ENCODE results near the gene SEPTIN2. TPM values are rescaled to one million over a fixed set of nuclear protein-coding genes. Genes with fewer than 3 reads are reported as not detected.
"Not testable (repeated sequence)": the region's sequence is repeated elsewhere in the genome, so short reads cannot be mapped to it uniquely, and the experiment has no call there.

Gene SEPTIN2
- total RNA-seq, 1 donor from 2014 or later = 203 TPM

DNA sequence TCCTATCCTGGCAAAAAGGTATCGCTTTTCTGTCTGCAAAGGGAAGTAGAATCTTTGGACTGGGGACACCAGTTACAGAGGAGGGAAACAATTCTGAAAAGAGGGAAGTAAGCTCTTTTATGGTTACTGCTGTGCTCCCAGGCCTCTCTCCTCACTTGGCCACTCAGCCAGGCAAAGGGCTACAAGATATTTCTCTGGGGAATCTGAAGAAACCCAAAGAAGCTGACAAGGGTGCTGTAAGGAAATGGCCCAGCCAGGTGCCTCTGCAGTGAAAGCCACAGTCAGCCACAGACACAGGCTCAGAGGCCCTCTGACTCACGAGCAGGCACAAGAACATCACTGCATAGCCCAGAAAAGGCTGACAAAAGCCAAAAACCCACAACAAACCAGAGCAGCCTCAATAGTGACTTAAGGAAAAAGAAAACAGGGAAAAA is 6.0 kb upstream of the SEPTIN2 start:
- DNase-seq (ENCODE audit: low spot score) = peak; percentile 57
- intact Hi-C loops (cut with micrococcal nuclease) = no loop called here
- peak overlapping the region; percentile 83 for H3K27ac Mint-ChIP-seq
- H3K36me3 Mint-ChIP-seq (ENCODE audit: low read depth) = peaks cover 22% of the 10 kb centered on the region
- H3K4me1 Mint-ChIP-seq (ENCODE audit: low read depth) = peaks cover 63% of the 10 kb centered on the region
- peak overlapping the region; percentile 74 for H3K4me3 Mint-ChIP-seq
- no peaks in the 10 kb centered on the region for H3K9me3 Mint-ChIP-seq
- no peaks in the 10 kb centered on the region for H3K27me3 Mint-ChIP-seq (ENCODE audit: insufficient read depth)

DNA sequence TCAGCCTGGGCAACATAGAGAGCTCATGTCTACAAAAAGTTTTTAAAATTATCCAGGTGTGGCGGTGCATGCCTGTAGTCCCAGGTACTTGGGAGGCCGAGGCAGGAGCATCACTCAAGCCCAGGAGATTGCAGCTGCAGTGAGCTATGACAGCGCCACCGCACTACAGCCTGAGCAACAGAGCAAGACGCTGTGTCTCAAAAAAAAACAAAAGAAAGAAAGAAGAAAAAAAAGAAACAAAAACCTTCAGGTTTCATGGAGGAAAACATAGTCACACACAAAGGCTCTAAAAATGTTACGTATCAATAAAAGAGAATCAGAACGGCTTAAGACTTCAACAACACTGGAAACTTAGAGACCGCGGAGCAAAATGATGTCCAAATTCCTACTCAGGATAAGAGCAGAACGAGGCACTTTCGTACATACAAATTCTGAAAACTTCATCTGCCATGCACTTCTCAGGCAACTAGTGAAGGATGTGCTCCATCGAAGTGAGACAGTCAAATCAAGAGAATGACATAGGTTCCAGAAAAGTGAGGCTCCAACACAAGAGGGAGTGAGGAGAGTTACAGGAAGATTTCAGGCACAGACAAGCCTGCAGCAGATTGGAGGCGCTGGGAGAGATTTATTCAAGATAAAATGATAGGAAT is 4.7 kb upstream of the SEPTIN2 start:
- Mint-ChIP-seq H3K4me3 (no peak overlapping the region), H3K36me3 (ENCODE audit: low read depth) (peaks cover 22% of the 10 kb centered on the region), H3K27me3 (ENCODE audit: insufficient read depth) (peaks cover 2% of the 10 kb centered on the region), H3K4me1 (ENCODE audit: low read depth) (peaks cover 55% of the 10 kb centered on the region), H3K9me3 (no peaks in the 10 kb centered on the region), H3K27ac (peak overlapping the region; percentile 70)
- DNase-seq (ENCODE audit: low spot score) = no peak
- intact Hi-C loops (cut with micrococcal nuclease) = no loop called here

DNA sequence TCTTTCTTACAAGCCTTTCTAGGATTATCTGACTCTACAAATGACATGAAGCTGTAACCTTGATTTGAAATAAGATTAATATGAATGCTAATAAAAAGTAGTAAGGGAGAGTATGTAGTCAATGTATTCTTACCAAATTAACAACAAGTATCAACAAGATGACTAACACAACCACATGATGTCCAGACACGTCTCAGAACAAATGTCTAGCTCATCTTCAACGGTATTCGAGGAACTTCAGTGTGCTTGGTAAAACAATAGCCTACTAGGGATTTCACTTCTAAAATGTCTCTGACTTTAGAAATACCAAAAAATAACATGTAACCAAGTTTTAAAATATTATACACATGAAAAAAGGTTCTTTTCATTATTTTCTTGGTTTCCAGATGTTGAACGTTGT is 3.6 kb upstream of the SEPTIN2 start:
- Mint-ChIP-seq H3K4me1 (ENCODE audit: low read depth) (peaks cover 59% of the 10 kb centered on the region), H3K27ac (no peak overlapping the region), H3K4me3 (peak overlapping the region; percentile 13)

DNA sequence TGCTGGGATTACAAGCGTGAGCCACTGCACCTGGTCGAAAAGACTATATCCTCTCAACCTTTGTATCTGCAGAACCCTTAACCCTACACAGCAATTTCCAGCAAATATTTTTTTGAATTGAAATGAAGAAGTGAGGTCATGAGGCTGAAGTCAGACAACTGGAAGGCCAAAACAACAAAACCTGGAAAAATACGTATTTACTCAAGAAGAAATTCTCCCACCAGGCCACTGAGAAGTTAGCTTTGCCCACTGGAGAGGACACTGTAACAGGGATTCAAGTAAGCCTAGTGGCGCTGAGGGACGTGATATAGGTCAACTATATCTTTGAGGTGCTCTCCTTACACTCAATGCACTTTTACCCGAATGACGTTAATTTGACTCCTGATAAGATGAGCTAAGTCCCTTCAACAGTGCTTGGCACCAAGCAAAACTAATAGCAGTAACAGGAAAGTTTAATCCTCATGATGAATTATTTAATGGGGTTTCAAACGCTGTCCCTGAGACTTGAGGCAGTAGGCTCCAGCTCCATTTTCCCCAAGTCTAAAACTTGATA is 2.1 kb upstream of the SEPTIN2 start:
- peak overlapping the region; percentile 100 for H3K4me3 Mint-ChIP-seq
- H3K27me3 Mint-ChIP-seq (ENCODE audit: insufficient read depth) = peaks cover 2% of the 10 kb centered on the region
- H3K4me1 Mint-ChIP-seq (ENCODE audit: low read depth) = peaks cover 73% of the 10 kb centered on the region
- no peak for DNase-seq (ENCODE audit: low spot score)
- peaks cover 38% of the 10 kb centered on the region for H3K36me3 Mint-ChIP-seq (ENCODE audit: low read depth)
- H3K9me3 Mint-ChIP-seq = no peaks in the 10 kb centered on the region
- intact Hi-C loops (cut with micrococcal nuclease) = loop anchor here (2.0 kb wide), 1 partner anchor 211 kb away; the partner anchor contains the start of gene MTERF4
- H3K27ac Mint-ChIP-seq = peak overlapping the region; percentile 37

More for the DNA sequence above, 3.6 kb upstream of the SEPTIN2 start:
- Mint-ChIP-seq H3K27me3 (ENCODE audit: insufficient read depth) (peaks cover 2% of the 10 kb centered on the region), H3K9me3 (no peaks in the 10 kb centered on the region), H3K36me3 (ENCODE audit: low read depth) (peaks cover 27% of the 10 kb centered on the region)
- no peak for DNase-seq (ENCODE audit: low spot score)
- intact Hi-C loops (cut with micrococcal nuclease) = no loop called here

DNA sequence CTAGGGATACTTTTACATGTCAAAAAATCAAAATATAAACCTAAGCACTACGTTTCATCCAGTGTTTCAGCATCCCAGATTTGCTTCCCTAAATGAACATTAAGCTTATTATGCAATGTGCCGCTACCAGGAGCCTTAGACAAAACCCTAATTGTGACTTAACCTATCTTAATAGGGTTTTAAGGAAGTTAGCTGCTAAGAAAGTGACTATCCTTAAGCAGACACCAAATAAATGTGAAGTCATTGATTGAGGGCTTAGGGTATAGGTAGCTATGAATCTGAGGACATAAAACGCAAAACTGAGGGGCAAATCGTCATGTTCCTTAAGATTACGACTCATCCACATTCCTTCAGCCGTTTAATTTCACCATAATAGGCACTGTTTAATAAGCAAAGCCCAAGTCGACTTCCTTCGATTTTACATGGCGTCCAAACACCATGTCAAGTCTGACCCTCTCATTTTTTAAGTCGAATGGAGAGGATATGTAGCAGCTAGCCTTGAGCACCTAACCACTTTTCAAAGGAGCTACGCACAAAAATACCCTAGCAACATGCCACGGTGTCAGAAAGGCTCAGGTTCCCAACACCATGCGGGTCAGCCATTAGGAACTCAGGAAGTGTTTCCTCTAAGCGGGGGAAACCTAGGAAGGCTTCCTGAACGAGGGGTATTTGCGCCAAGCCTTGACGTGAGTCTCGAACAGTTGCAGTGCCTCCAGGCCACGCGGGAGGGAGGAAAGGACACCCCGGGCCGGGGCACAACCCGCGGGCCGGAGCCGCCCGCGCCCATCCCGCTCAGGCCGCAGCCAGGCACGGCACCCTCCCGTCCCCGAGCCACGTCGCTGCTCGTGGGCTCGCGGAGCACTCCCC is 1.3 kb upstream of the SEPTIN2 start:
- H3K36me3 Mint-ChIP-seq (ENCODE audit: low read depth) = peaks cover 38% of the 10 kb centered on the region
- peak overlapping the region; percentile 100 for H3K4me3 Mint-ChIP-seq
- intact Hi-C loops (cut with micrococcal nuclease) = loop anchor here (1.0 to 5.0 kb wide), 15 partner anchors 22 to 753 kb away; partner anchors contain the start of genes ATG4B, D2HGDH, DTYMK and FARP2
- H3K27me3 Mint-ChIP-seq (ENCODE audit: insufficient read depth) = peaks cover 2% of the 10 kb centered on the region
- no peaks in the 10 kb centered on the region for H3K9me3 Mint-ChIP-seq
- no peak for DNase-seq (ENCODE audit: low spot score)
- peak overlapping the region; percentile 82 for H3K27ac Mint-ChIP-seq
- H3K4me1 Mint-ChIP-seq (ENCODE audit: low read depth) = peaks cover 74% of the 10 kb centered on the region

DNA sequence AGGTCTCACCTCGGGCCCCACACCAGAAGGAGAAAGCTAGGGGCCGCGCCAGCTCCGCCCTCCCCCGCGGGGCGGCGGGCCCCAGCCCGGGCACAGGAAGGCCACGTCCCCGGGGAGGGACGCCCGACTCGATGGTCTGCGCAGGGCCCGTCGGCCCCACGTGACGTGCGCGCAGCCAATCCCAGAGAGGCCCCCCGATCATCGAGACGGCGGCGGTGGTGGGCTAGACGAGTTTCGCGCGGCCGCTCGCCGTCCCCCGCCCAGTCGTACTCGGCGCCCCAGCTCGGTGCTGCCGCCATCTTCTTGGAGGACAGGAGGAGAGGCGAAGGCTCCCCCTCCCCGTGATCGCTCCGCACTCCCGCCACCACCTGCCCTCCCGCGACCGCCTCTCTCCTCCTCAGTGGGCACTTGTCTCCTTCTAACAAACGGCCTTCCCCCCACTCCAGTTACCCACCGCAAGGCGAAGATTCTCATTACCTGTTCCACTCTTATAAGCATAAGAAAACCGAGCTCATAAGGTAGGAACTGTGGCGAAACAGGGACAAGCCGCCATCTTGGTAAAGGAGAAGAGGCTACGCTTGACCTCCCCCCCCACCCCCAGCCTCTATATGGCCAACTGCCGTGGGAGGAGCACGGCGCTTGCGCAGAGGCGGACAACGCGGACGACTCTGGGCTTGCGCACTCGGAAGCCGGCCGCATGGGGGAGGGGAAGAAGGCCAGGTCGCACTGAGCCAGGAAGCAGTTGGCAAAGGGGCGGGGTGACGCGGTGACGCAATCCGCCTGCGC is 439 bp upstream of the SEPTIN2 start, which contains the start of gene HDLBP:
HDLBP (minus strand) TSS at position 580 of the 786 bp plus-strand sequence. CDS start 48,803 bp downstream, outside the sequence.
- peak; percentile 100 for DNase-seq (ENCODE audit: low spot score)
- Mint-ChIP-seq H3K36me3 (ENCODE audit: low read depth) (peaks cover 41% of the 10 kb centered on the region), H3K27ac (peak within 1 kb of the TSS; percentile 100)

DNA sequence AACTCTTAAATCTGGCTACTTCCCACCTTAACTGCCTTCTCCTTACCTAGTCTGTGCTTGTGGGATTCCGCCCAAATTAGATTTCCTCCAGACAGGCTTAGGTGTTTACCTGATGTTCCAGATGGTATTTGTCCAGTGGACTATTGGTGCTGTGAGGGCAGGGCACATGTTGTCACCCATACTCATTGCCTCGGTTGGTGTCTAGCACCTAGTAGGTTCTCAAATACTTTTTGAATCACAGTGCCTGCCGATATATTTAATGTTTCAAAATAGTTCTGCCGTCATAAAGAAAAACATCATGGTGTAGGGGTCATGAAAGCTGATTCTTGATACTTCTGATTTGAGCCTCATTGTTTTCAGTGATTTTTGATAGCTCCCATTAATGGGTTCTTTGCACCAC is 1.1 kb downstream of the SEPTIN2 start:
- peak overlapping the region; percentile 99 for H3K27ac Mint-ChIP-seq
- no peak for DNase-seq (ENCODE audit: low spot score)
- peaks cover 74% of the 10 kb centered on the region for H3K4me1 Mint-ChIP-seq (ENCODE audit: low read depth)
- H3K27me3 Mint-ChIP-seq (ENCODE audit: insufficient read depth) = peaks cover 2% of the 10 kb centered on the region
- no peaks in the 10 kb centered on the region for H3K9me3 Mint-ChIP-seq
- H3K36me3 Mint-ChIP-seq (ENCODE audit: low read depth) = peaks cover 43% of the 10 kb centered on the region
- intact Hi-C loops (cut with micrococcal nuclease) = loop anchor here (5.0 kb wide), 2 partner anchors 125 to 485 kb away; no protein-coding TSS in a partner anchor
- H3K4me3 Mint-ChIP-seq = peak overlapping the region; percentile 100

More for the DNA sequence above, 439 bp upstream of the SEPTIN2 start, which contains the start of gene HDLBP:
- intact Hi-C loops (cut with micrococcal nuclease) = loop anchor here (1.0 to 5.0 kb wide), 15 partner anchors 21 to 754 kb away; partner anchors contain the start of genes ATG4B, D2HGDH, DTYMK and FARP2
- H3K9me3 Mint-ChIP-seq = no peaks in the 10 kb centered on the region
- H3K4me3 Mint-ChIP-seq = peak within 1 kb of the TSS; percentile 100
- H3K4me1 Mint-ChIP-seq (ENCODE audit: low read depth) = peaks cover 74% of the 10 kb centered on the region
- peaks cover 2% of the 10 kb centered on the region for H3K27me3 Mint-ChIP-seq (ENCODE audit: insufficient read depth)

DNA sequence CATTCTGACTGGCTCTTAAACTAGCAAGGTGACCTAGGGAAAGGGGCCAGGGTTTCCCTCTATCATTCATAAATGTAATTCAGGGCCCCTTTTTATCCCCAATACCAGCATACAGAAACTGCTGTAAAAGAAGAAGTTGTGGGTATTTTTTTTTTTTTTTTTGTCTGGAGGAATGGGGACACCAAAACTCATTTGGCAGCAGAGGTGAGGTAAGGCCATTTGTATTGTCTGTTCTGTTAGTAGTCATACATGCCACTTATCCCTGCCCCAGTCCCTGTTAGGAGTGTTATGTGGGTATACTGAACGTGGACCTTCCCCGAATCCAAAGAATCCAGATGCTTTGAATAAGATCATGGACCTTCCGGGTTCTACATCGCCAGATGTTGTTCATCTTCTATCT is 1.7 kb downstream of the SEPTIN2 start:
- intact Hi-C loops (cut with micrococcal nuclease) = loop anchor here (5.0 kb wide), 2 partner anchors 125 to 485 kb away; no protein-coding TSS in a partner anchor
- no peaks in the 10 kb centered on the region for H3K9me3 Mint-ChIP-seq
- peak overlapping the region; percentile 100 for H3K4me3 Mint-ChIP-seq
- H3K4me1 Mint-ChIP-seq (ENCODE audit: low read depth) = peaks cover 71% of the 10 kb centered on the region
- H3K27me3 Mint-ChIP-seq (ENCODE audit: insufficient read depth) = peaks cover 2% of the 10 kb centered on the region
- no peak for DNase-seq (ENCODE audit: low spot score)
- peaks cover 42% of the 10 kb centered on the region for H3K36me3 Mint-ChIP-seq (ENCODE audit: low read depth)
- peak overlapping the region; percentile 99 for H3K27ac Mint-ChIP-seq

DNA sequence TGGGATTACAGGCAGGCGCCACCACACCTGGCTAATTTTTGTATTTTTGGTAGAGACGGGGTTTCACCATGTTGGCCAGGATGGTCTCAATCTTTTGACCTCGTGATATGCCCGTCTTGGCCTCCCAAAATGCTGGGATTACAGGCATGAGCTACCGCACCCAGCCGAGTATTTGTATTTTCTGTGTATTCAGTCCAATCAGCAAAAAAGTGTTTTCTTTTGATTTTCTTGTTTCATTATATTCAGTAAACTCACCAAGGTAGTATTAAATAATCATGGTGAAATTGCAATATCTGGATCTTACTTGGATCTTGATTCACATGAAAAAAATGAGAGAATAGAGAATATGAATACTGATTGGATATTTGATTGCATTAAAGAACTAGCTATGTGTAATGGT is 3.1 kb downstream of the SEPTIN2 start:
- Mint-ChIP-seq H3K36me3 (ENCODE audit: low read depth) (peaks cover 41% of the 10 kb centered on the region), H3K4me1 (ENCODE audit: low read depth) (peaks cover 61% of the 10 kb centered on the region)
- DNase-seq (ENCODE audit: low spot score); H3K27ac Mint-ChIP-seq; H3K4me3 Mint-ChIP-seq; H3K9me3 Mint-ChIP-seq; H3K27me3 Mint-ChIP-seq (ENCODE audit: insufficient read depth): not testable (repeated sequence)
- intact Hi-C loops (cut with micrococcal nuclease) = loop anchor here (5.0 kb wide), 2 partner anchors 123 to 487 kb away; no protein-coding TSS in a partner anchor

DNA sequence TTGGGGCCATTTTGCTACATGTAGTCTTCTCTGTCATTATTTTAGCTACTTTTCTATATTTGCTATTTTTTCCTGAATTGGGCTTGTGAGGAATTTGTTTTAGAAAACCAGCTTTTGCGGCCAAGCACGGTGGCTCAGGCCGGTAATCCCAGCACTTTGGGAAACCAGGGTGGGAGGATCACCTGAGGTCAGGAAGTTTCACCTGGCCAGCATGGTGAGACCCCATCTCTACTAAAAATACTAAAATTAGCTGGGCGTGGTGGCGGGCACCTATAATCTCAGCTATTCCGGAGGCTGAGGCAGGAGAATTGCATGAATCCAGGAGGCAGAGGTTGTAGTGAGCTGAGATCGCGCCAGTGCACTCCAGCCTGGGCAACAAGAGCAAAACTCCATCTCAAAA is 4.7 kb downstream of the SEPTIN2 start:
- DNase-seq (ENCODE audit: low spot score) = no peak
- peaks cover 46% of the 10 kb centered on the region for H3K36me3 Mint-ChIP-seq (ENCODE audit: low read depth)
- peak overlapping the region; percentile 8 for H3K27ac Mint-ChIP-seq
- H3K4me1 Mint-ChIP-seq (ENCODE audit: low read depth) = peaks cover 70% of the 10 kb centered on the region
- H3K27me3 Mint-ChIP-seq (ENCODE audit: insufficient read depth) = peaks cover 2% of the 10 kb centered on the region
- H3K4me3 Mint-ChIP-seq = no peak overlapping the region
- intact Hi-C loops (cut with micrococcal nuclease) = no loop called here
- H3K9me3 Mint-ChIP-seq = no peaks in the 10 kb centered on the region

DNA sequence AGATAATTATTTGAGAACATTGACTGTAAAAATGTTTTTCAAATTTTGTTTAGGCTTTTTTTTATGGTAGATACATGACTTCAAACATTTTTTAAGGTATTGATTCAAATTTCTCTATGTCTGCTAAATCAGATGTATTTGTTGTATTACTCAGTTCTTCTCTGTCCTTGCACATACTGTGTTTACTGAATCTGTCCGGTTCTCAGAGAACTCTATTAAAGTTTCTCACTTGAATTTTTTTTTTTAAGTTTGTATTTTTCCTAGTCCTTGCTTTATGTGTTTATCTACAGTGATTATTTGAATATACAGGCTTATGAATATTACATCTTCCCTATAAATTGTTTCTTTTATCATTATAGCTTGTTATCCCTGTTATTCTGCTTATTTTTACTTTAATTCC is 5.3 kb downstream of the SEPTIN2 start:
- Mint-ChIP-seq H3K4me3 (peak overlapping the region; percentile 23), H3K27me3 (ENCODE audit: insufficient read depth) (no peaks in the 10 kb centered on the region), H3K4me1 (ENCODE audit: low read depth) (peaks cover 71% of the 10 kb centered on the region), H3K36me3 (ENCODE audit: low read depth) (peaks cover 47% of the 10 kb centered on the region), H3K9me3 (no peaks in the 10 kb centered on the region), H3K27ac (peak overlapping the region; percentile 50)
- DNase-seq (ENCODE audit: low spot score) = no peak
- intact Hi-C loops (cut with micrococcal nuclease) = no loop called here

DNA sequence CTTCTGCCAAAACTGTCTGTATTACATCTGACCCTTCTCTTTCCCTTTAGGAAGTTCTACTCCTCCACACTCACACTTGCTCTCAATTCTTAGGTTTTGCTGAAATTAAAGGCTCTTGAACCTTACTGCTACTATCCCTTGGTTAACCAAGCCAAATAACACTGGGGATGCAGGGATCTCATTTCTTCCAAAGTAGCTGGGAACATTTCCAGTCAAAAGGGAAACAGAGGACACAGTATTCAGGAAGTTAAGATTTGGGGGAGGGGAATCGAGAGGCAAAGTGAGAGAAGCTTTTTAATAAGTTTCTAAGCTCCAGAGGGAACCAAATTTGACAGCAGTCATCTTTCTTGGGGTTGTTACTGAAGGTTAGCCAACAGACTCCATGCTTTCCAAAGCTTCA is 6.2 kb downstream of the SEPTIN2 start:
- Mint-ChIP-seq H3K4me3 (no peak overlapping the region), H3K36me3 (ENCODE audit: low read depth) (peaks cover 48% of the 10 kb centered on the region), H3K27me3 (ENCODE audit: insufficient read depth) (no peaks in the 10 kb centered on the region), H3K4me1 (ENCODE audit: low read depth) (peaks cover 69% of the 10 kb centered on the region), H3K27ac (no peak overlapping the region), H3K9me3 (no peaks in the 10 kb centered on the region)
- intact Hi-C loops (cut with micrococcal nuclease) = no loop called here
- DNase-seq (ENCODE audit: low spot score) = no peak
